RWPE1 (cell line): ENCODE data around the gene HOXB4.

Source experiments
- CTCF ChIA-PET: fragments of 350-600 bp; sonication (Branson Sonifier 250); formaldehyde crosslinking; extraction: SDS; loops from one replicate; lab custom pipeline; 2021; lab: Yijun Ruan, JAX
- POLR2A ChIA-PET: fragments of 400-600 bp; formaldehyde crosslinking; extraction: SDS; loops from one replicate; lab custom pipeline; 2020; ENCODE audit warnings: antibody characterized with exemption; ENCODE audit not compliant: low non-redundant PET; lab: Yijun Ruan, JAX
- DNase-seq: peaks from one replicate; pipeline ENCODE4 v3.0.0; 2012; ENCODE audit warnings: low spot score
- H3K27ac ChIP-seq: fragments of 450-650 bp; 2 replicates; pipeline ENCODE4 v1.5.1; 2017
- TF ChIP-seq, protein P1 (sequence below): fragments of 450-650 bp; conservative IDR thresholded peaks from 2 replicates; pipeline ENCODE4 v1.5.1; 2017; ENCODE audit warnings: low read depth, mild to moderate bottlenecking

The HOXB4 gene

GRCh38 chr17:48605991-48606891 lies 28.1 kb upstream of the HOXB4 start:
- TF ChIP-seq, protein P1, sequence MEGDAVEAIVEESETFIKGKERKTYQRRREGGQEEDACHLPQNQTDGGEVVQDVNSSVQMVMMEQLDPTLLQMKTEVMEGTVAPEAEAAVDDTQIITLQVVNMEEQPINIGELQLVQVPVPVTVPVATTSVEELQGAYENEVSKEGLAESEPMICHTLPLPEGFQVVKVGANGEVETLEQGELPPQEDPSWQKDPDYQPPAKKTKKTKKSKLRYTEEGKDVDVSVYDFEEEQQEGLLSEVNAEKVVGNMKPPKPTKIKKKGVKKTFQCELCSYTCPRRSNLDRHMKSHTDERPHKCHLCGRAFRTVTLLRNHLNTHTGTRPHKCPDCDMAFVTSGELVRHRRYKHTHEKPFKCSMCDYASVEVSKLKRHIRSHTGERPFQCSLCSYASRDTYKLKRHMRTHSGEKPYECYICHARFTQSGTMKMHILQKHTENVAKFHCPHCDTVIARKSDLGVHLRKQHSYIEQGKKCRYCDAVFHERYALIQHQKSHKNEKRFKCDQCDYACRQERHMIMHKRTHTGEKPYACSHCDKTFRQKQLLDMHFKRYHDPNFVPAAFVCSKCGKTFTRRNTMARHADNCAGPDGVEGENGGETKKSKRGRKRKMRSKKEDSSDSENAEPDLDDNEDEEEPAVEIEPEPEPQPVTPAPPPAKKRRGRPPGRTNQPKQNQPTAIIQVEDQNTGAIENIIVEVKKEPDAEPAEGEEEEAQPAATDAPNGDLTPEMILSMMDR = no peak
- ChIA-PET CTCF (interaction anchor here (0.6 kb wide), 1 partner anchor 759 kb away, joined by 3 read pairs; no protein-coding TSS in a partner anchor), POLR2A (no interaction called here)
- DNase-seq = no peak
- H3K27ac ChIP-seq = peak overlapping the region; percentile 97

GRCh38 chr17:48605409-48605919 lies 27.3 kb upstream of the HOXB4 start:
- ChIA-PET CTCF (interaction anchor here (0.7 kb wide), 1 partner anchor 31 kb away, joined by 3 read pairs; no protein-coding TSS in a partner anchor), POLR2A (no interaction called here)
- DNase-seq = no peak
- TF ChIP-seq, protein P1 = no peak
- H3K27ac ChIP-seq = peak overlapping the region; percentile 97

- CTCF ChIA-PET = interaction anchor here (0.7 kb wide), 1 partner anchor 30 kb away, joined by 3 read pairs; no protein-coding TSS in a partner anchor
- POLR2A ChIA-PET = no interaction called here
- peak within 1 kb of the TSS; percentile 97 for H3K27ac ChIP-seq
- TF ChIP-seq, protein P1 = no peak
- DNase-seq = no peak
Measured at GRCh38 chr17:48604770-48605329, 26.7 kb upstream of the HOXB4 start, which contains the start of gene HOXB6. Gene HOXB6 (minus strand): TSS chr17:48604986. CDS start chr17:48598150, 6,836 bp downstream.

GRCh38 chr17:48603959-48604769 lies 26.0 kb upstream of the HOXB4 start:
- CTCF ChIA-PET = interaction anchor here (0.7 kb wide), 1 partner anchor 400 kb away, joined by 3 read pairs; no protein-coding TSS in a partner anchor
- TF ChIP-seq, protein P1 = no peak
- no peak for DNase-seq
- H3K27ac ChIP-seq = peak overlapping the region; percentile 97
- POLR2A ChIA-PET = no interaction called here

- no peak for DNase-seq
- H3K27ac ChIP-seq = no peak overlapping the region
- POLR2A ChIA-PET = no interaction called here
- TF ChIP-seq, protein P1 = no peak
- CTCF ChIA-PET = interaction anchor here (0.6 to 1.4 kb wide), 5 partner anchors 9 to 266 kb away, joined by 4 to 7 read pairs (median 4); no protein-coding TSS in a partner anchor
Measured at GRCh38 chr17:48601539-48602425, 23.6 kb upstream of the HOXB4 start.
